GM23338 (cell line): Measurements from ENCODE around the gene EHD2.

Source experiments
- CREB1 ChIP-seq: fragments of 250-450 bp; sonication (Bioruptor Pico); IDR thresholded peaks from 2 replicates; pipeline ENCODE4 v1.5.0; 2020; ENCODE audit warnings: low read depth, mild to moderate bottlenecking, moderate library complexity
- EZH2 ChIP-seq: fragments of 200-600 bp; sonication (generic); IDR thresholded peaks from one replicate; pipeline ENCODE4 v1.8.0; 2017; ENCODE audit warnings: antibody characterized with exemption, mild to moderate bottlenecking, low read depth; ENCODE audit not compliant: unreplicated experiment
- EZH2phosphoT487 ChIP-seq: fragments of 200-600 bp; sonication (generic); IDR thresholded peaks from one replicate; pipeline ENCODE4 v1.8.1; 2018; ENCODE audit warnings: antibody characterized with exemption; ENCODE audit not compliant: unreplicated experiment
- JUNB ChIP-seq: IDR thresholded peaks from one replicate; pipeline ENCODE4 v1.6.1; 2016; ENCODE audit warnings: antibody characterized with exemption; ENCODE audit not compliant: unreplicated experiment
- POLR2AphosphoS5 ChIP-seq: IDR thresholded peaks from 2 replicates; pipeline ENCODE4 v1.6.1; 2016; ENCODE audit warnings: antibody characterized with exemption, low read depth
- TF ChIP-seq, protein P1 (sequence below), 2 experiments: fragments of 200-600 bp in 1 of 2; sonication (generic) in 1 of 2; conservative IDR thresholded peaks; 2 replicates each; pipeline versions ENCODE4 v1.5.1 to v1.6.1; 2016 to 2017; ENCODE audit warnings: antibody characterized with exemption in 2 of 2, low read depth in 2 of 2, mild to moderate bottlenecking in 2 of 2, moderate library complexity in 1 of 2

DNA sequence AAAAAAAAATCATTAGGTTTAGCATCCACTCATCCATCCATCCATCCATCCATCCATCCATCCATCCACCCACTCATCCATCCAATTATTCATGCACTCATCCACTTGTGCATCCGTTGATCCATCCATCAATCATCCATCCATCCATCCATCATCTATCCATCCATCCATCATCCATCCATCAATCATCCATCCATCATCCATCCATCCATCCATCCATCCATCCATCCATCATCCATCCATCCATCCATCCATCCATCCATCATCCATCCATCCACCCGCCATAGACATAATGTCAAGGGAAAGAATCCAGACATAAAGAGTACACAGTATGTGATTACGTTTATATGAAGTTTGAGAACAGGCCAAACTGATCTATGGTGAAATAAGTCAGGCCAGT is 56.3 kb downstream of the EHD2 start:
- TF ChIP-seq POLR2AphosphoS5 (no peak), EZH2 (no peak), CREB1 (no peak), EZH2phosphoT487 (no peak), JUNB (no peak)
- TF ChIP-seq, protein P1, sequence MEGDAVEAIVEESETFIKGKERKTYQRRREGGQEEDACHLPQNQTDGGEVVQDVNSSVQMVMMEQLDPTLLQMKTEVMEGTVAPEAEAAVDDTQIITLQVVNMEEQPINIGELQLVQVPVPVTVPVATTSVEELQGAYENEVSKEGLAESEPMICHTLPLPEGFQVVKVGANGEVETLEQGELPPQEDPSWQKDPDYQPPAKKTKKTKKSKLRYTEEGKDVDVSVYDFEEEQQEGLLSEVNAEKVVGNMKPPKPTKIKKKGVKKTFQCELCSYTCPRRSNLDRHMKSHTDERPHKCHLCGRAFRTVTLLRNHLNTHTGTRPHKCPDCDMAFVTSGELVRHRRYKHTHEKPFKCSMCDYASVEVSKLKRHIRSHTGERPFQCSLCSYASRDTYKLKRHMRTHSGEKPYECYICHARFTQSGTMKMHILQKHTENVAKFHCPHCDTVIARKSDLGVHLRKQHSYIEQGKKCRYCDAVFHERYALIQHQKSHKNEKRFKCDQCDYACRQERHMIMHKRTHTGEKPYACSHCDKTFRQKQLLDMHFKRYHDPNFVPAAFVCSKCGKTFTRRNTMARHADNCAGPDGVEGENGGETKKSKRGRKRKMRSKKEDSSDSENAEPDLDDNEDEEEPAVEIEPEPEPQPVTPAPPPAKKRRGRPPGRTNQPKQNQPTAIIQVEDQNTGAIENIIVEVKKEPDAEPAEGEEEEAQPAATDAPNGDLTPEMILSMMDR (conservative IDR thresholded peaks at IDR 0.05; ENCODE audit: low read depth in 2 of 2): no peak
